DOHH2 (cell line): ENCODE results near the gene ANK3.

Source experiments
- CTCF ChIP-seq: fragments of 200-600 bp; sonication (generic); IDR thresholded peaks from one replicate; pipeline ENCODE4 v1.5.1; 2014; ENCODE audit warnings: antibody characterized with exemption, mild to moderate bottlenecking, low read depth, low read length; ENCODE audit not compliant: poor library complexity, severe bottlenecking
- EZH2phosphoT487 ChIP-seq: fragments of 200-600 bp; sonication (generic); IDR thresholded peaks from 2 replicates; pipeline ENCODE4 v1.6.1; 2017; ENCODE audit warnings: borderline replicate concordance, mild to moderate bottlenecking, antibody characterized with exemption, low read length, moderate library complexity, mixed read lengths

- TF ChIP-seq CTCF (no peak), EZH2phosphoT487 (no peak)
Measured at GRCh38 chr10:60292998-60293397, 96.7 kb downstream of the ANK3 start.
